NOMO-1 treated with DMSO at 0.1 percent for 48 hours (cell line): ENCODE data around the gene GAGE12C.
"Not testable (repeated sequence)": the region's sequence is repeated elsewhere in the genome, so short reads cannot be mapped to it uniquely, and the experiment has no call there.

Source experiments
- DNase-seq: peaks from one replicate; lab custom pipeline; 2025; ENCODE audit not compliant: unreplicated experiment; lab: John Stamatoyannopoulos, UW

The GAGE12C gene, protein sequence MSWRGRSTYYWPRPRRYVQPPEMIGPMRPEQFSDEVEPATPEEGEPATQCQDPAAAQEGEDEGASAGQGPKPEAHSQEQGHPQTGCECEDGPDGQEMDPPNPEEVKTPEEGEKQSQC

DNA sequence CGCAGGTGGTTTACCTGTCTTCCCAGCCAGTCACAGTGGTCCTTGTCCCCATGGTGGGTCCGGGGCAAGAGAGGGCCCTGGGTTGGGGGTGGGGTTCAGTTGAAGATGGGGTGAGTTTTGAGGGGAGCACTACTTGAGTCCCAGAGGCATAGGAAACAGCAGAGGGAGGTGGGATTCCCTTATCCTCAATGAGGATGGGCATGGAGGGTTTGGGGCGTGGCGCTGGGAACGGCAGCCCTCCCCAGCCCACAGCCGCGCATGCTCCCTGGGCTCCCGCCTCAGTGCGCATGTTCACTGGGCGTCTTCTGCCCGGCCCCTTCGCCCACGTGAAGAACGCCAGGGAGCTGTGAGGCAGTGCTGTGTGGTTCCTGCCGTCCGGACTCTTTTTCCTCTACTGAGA lies at the start of gene GAGE12C:
Gene GAGE12C (plus strand): TSS at position 301 of the 400 bp plus-strand sequence. CDS start 1,155 bp downstream, outside the sequence.
- DNase-seq: not testable (repeated sequence)

DNA sequence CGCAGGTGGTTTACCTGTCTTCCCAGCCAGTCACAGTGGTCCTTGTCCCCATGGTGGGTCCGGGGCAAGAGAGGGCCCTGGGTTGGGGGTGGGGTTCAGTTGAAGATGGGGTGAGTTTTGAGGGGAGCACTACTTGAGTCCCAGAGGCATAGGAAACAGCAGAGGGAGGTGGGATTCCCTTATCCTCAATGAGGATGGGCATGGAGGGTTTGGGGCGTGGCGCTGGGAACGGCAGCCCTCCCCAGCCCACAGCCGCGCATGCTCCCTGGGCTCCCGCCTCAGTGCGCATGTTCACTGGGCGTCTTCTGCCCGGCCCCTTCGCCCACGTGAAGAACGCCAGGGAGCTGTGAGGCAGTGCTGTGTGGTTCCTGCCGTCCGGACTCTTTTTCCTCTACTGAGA lies 9.5 kb downstream of the GAGE12C start, which contains the start of gene GAGE12D:
Gene GAGE12D (plus strand): TSS at position 301 of the 400 bp plus-strand sequence. CDS start 1,155 bp downstream, outside the sequence.
- DNase-seq: not testable (repeated sequence)

- not testable (repeated sequence) for DNase-seq
Measured at GRCh38 chrX:49550989-49551388, 19.0 kb downstream of the GAGE12C start, which contains the start of gene GAGE12E. GAGE12E (plus strand) TSS chrX:49551289; CDS start chrX:49552444, 1,155 bp downstream.

- DNase-seq: not testable (repeated sequence)
Measured at GRCh38 chrX:49560542-49560941, 28.6 kb downstream of the GAGE12C start, which contains the start of gene GAGE12F. GAGE12F (plus strand) TSS chrX:49560842; CDS start chrX:49561997, 1,155 bp downstream.

DNA sequence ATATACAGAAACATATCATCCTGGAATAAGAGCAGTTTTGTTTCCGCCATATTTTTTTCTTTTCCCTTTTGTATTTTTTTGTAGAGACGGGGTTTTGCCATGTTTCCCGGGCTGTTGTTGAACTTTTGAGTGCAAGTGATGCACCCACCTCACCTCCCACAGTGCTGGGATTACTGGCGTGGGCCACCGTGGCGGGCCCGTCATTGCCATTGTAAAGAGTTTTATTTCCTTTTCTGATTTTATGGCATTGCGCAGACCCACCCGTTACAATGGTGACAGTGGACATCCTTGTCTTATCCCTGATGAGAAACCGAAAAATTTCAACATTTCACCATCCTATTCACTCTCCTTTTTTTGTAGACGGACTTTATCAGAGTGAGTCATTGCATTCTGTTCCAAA lies 36.8 kb downstream of the GAGE12C start:
- not testable (repeated sequence) for DNase-seq

DNA sequence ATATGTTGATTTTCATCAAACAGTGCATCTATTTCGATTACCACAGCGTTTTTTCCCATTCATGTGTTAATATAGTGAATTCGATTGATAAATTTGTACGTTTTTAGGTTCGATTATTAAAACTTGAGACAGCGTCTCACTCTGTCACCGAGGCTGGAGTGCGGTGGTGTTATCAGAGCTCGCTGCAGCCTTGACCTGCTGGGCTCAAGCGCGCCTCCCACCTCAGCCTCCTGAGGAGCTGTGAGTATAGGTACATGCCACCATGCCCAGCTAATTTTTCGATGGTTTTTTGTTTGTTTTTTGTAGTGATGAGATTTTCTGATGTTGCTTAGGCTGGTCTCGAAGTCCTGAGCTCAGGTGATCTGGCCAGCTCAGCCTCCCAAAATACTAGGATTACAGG lies 37.2 kb downstream of the GAGE12C start:
- DNase-seq: not testable (repeated sequence)

DNA sequence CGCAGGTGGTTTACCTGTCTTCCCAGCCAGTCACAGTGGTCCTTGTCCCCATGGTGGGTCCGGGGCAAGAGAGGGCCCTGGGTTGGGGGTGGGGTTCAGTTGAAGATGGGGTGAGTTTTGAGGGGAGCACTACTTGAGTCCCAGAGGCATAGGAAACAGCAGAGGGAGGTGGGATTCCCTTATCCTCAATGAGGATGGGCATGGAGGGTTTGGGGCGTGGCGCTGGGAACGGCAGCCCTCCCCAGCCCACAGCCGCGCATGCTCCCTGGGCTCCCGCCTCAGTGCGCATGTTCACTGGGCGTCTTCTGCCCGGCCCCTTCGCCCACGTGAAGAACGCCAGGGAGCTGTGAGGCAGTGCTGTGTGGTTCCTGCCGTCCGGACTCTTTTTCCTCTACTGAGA lies 38.1 kb downstream of the GAGE12C start, which contains the start of gene GAGE12G:
Gene GAGE12G (plus strand): TSS at position 301 of the 400 bp plus-strand sequence. CDS start 1,155 bp downstream, outside the sequence.
- DNase-seq: not testable (repeated sequence)

DNA sequence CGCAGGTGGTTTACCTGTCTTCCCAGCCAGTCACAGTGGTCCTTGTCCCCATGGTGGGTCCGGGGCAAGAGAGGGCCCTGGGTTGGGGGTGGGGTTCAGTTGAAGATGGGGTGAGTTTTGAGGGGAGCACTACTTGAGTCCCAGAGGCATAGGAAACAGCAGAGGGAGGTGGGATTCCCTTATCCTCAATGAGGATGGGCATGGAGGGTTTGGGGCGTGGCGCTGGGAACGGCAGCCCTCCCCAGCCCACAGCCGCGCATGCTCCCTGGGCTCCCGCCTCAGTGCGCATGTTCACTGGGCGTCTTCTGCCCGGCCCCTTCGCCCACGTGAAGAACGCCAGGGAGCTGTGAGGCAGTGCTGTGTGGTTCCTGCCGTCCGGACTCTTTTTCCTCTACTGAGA lies 47.7 kb downstream of the GAGE12C start, which contains the start of gene GAGE12H:
Gene GAGE12H (plus strand): TSS at position 301 of the 400 bp plus-strand sequence. CDS start 1,155 bp downstream, outside the sequence.
- not testable (repeated sequence) for DNase-seq
